Lower leg skin (tissue), 4 donors: ENCODE data around the gene CABP4. TPM values are rescaled to one million over a fixed set of nuclear protein-coding genes. Genes with fewer than 3 reads are reported as not detected.

ENCODE experiments used
- DNase-seq, 2 donors: peaks; one replicate each; pipeline ENCODE4 v3.0.0-alpha.2; 2019; ENCODE audit warnings: low spot score in 2 of 2
- H3K4me3 ChIP-seq: fragments of 200-600 bp; sonication (generic); 2 replicates; pipeline ENCODE4 v1.5.1; 2017; ENCODE audit warnings: mild to moderate bottlenecking, low read depth; ENCODE audit not compliant: poor library complexity, severe bottlenecking
- CTCF ChIP-seq, 3 donors: fragments of 450-650 bp; IDR thresholded peaks; one replicate each; pipeline ENCODE4 v1.5.1; 2016; ENCODE audit warnings: antibody characterized with exemption in 3 of 3, mild to moderate bottlenecking in 3 of 3, moderate library complexity in 2 of 3
- POLR2A ChIP-seq, 2 donors: fragments of 450-650 bp; IDR thresholded peaks; one replicate each; pipeline ENCODE4 v1.6.1; 2016 to 2017; ENCODE audit warnings: antibody characterized with exemption in 2 of 2, mild to moderate bottlenecking in 1 of 2, moderate library complexity in 1 of 2
- WGBS, 2 donors: methylation state at CpG; one replicate each; pipeline ENCODE4 v1.1.5; 2018; 5-methylcytosine and 5-hydroxymethylcytosine counted together
- intact Hi-C: fragments of 100-400 bp; cut with DNase I; formaldehyde crosslinking; loops from one replicate; pipeline ENCODE4 v1.15.0; 2023; ENCODE audit warnings: low total_unique reads
- total RNA-seq, 4 donors: library from RNA; depleted of rRNA; stranded (reverse); fragments of >200 nt; gene quantifications; one replicate each; pipeline ENCODE4 v1.1.0, GENCODE V29; 2016

The CABP4 gene
- total RNA-seq, 4 donors from 2014 or later: 0.11 to 0.25 TPM; not detected in 2

GRCh38 chr11:67489203-67489884 lies 34.2 kb downstream of the CABP4 start:
- H3K4me3 ChIP-seq: no peak overlapping the region
- intact Hi-C loops: no loop called here
- peak in 1 of 2 donors; percentile 80 for DNase-seq
- 81 to 85% methylated on average over 17 to 18 of the region's 25 CpGs for WGBS, 2 donors
- TF ChIP-seq CTCF (IDR thresholded peaks at IDR 0.05): no peak
- no peak for TF ChIP-seq POLR2A (IDR thresholded peaks at IDR 0.05)

GRCh38 chr11:67489885-67490726 lies 35.0 kb downstream of the CABP4 start:
- WGBS, 2 donors: 85 to 89% methylated on average over 20 to 23 of the region's 23 CpGs
- intact Hi-C loops: no loop called here
- peak in 1 of 2 donors; percentile 68 for DNase-seq
- TF ChIP-seq POLR2A (IDR thresholded peaks at IDR 0.05) (no peak), CTCF (IDR thresholded peaks at IDR 0.05) (no peak)
- H3K4me3 ChIP-seq: no peak overlapping the region

GRCh38 chr11:67490727-67491065 lies 35.5 kb downstream of the CABP4 start:
- intact Hi-C loops: no loop called here
- 69% methylated on average over 15 of the region's 15 CpGs for WGBS, 2 donors
- peak in 1 of 2 donors; percentile 85 for DNase-seq
- H3K4me3 ChIP-seq: no peak overlapping the region
- no peak for TF ChIP-seq CTCF (IDR thresholded peaks at IDR 0.05)
- TF ChIP-seq POLR2A (IDR thresholded peaks at IDR 0.05): no peak

GRCh38 chr11:67491276-67492068 lies 36.3 kb downstream of the CABP4 start:
- H3K4me3 ChIP-seq: no peak overlapping the region
- TF ChIP-seq CTCF (IDR thresholded peaks at IDR 0.05): no peak
- no peak for TF ChIP-seq POLR2A (IDR thresholded peaks at IDR 0.05)
- intact Hi-C loops: no loop called here
- DNase-seq: no peak
- WGBS, 2 donors: 79 to 82% methylated on average over 12 to 22 of the region's 24 CpGs

GRCh38 chr11:67492069-67492727 lies 37.0 kb downstream of the CABP4 start:
- no peak overlapping the region for H3K4me3 ChIP-seq
- 89 to 93% methylated on average over 13 to 17 of the region's 19 CpGs for WGBS, 2 donors
- TF ChIP-seq CTCF (IDR thresholded peaks at IDR 0.05): no peak
- TF ChIP-seq POLR2A (IDR thresholded peaks at IDR 0.05): no peak
- no peak for DNase-seq
- intact Hi-C loops: no loop called here
